ENCODE data around the gene FBXW10. TPM values are rescaled to one million over a fixed set of nuclear protein-coding genes. Genes with fewer than 3 reads are reported as not detected.
"Not testable (repeated sequence)": the region's sequence is repeated elsewhere in the genome, so short reads cannot be mapped to it uniquely, and the experiment has no call there.

The FBXW10 gene
- total and polyA plus RNA-seq, 7 experiments from 2014 or later: 0.07 TPM; not detected in 6

GRCh38 chr17:18750242-18750641 is 6.4 kb downstream of the FBXW10 start:
- H3K27ac Mint-ChIP-seq; DNase-seq; H3K4me1 ChIP-seq (ENCODE audit: control insufficient read depth in 2 of 2, insufficient read depth in 2 of 2, low read length in 2 of 2); H3K4me3 ChIP-seq (ENCODE audit: low read length); POLR2A ChIA-PET; ATAC-seq; CTCF ChIA-PET; H3K36me3 Mint-ChIP-seq; H3K9me3 ChIP-seq (ENCODE audit: control insufficient read depth in 2 of 3, low read length in 3 of 3); H3K27ac ChIP-seq (ENCODE audit: low read depth, low read length); H3K4me3 Mint-ChIP-seq; H3K27me3 ChIP-seq (ENCODE audit: control insufficient read depth in 2 of 2, insufficient read depth in 2 of 2, low read length in 2 of 2); H3K4me1 Mint-ChIP-seq; intact Hi-C loops (cut with micrococcal nuclease); H3K36me3 ChIP-seq (ENCODE audit: control insufficient read depth in 2 of 3, insufficient read depth in 3 of 3, low read length in 3 of 3); H3K9me3 Mint-ChIP-seq: not testable (repeated sequence)
- H3K27me3 Mint-ChIP-seq: peaks cover 0 to 10% (median 0%) of the 10 kb centered on the region in 5 donors

GRCh38 chr17:18753829-18754409 is 10.1 kb downstream of the FBXW10 start:
- H3K4me3 ChIP-seq (ENCODE audit: low read length); CTCF ChIA-PET; H3K27ac ChIP-seq (ENCODE audit: low read depth, low read length); POLR2A ChIA-PET; H3K9me3 ChIP-seq (ENCODE audit: control insufficient read depth in 2 of 3, low read length in 3 of 3); H3K9me3 Mint-ChIP-seq; H3K4me1 ChIP-seq (ENCODE audit: control insufficient read depth in 2 of 2, insufficient read depth in 2 of 2, low read length in 2 of 2); H3K27ac Mint-ChIP-seq; DNase-seq; H3K36me3 Mint-ChIP-seq; H3K36me3 ChIP-seq (ENCODE audit: control insufficient read depth in 2 of 3, insufficient read depth in 3 of 3, low read length in 3 of 3); intact Hi-C loops (cut with micrococcal nuclease); H3K4me1 Mint-ChIP-seq; ATAC-seq; H3K27me3 ChIP-seq (ENCODE audit: control insufficient read depth in 2 of 2, insufficient read depth in 2 of 2, low read length in 2 of 2); H3K4me3 Mint-ChIP-seq: not testable (repeated sequence)
- peaks cover 0 to 10% (median 0%) of the 10 kb centered on the region in 5 donors for H3K27me3 Mint-ChIP-seq

DNA sequence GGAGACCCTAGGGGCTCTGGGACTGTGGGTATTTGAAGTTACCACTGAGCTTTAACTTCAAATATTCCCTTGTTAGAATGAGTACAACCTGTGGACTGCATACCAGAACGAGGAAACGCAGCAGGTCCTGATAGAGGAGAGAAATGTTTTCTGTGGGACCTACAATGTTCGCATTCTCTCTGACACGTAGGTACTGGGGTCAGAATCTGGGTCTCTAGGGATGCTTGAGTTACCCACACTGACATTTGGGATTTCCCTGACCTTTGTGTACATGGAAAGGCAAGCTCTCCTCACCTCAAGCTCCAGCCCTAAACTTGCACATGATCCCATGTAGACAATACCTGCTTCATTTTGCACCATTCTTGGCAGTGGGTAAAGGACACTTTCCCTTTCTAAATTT is 12.1 kb downstream of the FBXW10 start:
- H3K27ac Mint-ChIP-seq; DNase-seq; H3K4me3 ChIP-seq (ENCODE audit: low read length); H3K27me3 ChIP-seq (ENCODE audit: control insufficient read depth in 2 of 2, insufficient read depth in 2 of 2, low read length in 2 of 2); H3K27ac ChIP-seq (ENCODE audit: low read depth, low read length); intact Hi-C loops (cut with micrococcal nuclease); ATAC-seq; H3K9me3 Mint-ChIP-seq; H3K4me3 Mint-ChIP-seq; H3K9me3 ChIP-seq (ENCODE audit: control insufficient read depth in 2 of 3, low read length in 3 of 3); H3K36me3 ChIP-seq (ENCODE audit: control insufficient read depth in 2 of 3, insufficient read depth in 3 of 3, low read length in 3 of 3); H3K36me3 Mint-ChIP-seq; H3K4me1 Mint-ChIP-seq; H3K4me1 ChIP-seq (ENCODE audit: control insufficient read depth in 2 of 2, insufficient read depth in 2 of 2, low read length in 2 of 2); POLR2A ChIA-PET; CTCF ChIA-PET: not testable (repeated sequence)
- H3K27me3 Mint-ChIP-seq: peaks cover 0 to 10% (median 0%) of the 10 kb centered on the region in 5 donors

- POLR2A ChIA-PET; H3K4me1 ChIP-seq (ENCODE audit: control insufficient read depth in 2 of 2, insufficient read depth in 2 of 2, low read length in 2 of 2); H3K27ac ChIP-seq (ENCODE audit: low read depth, low read length); H3K9me3 Mint-ChIP-seq; H3K36me3 ChIP-seq (ENCODE audit: control insufficient read depth in 2 of 3, insufficient read depth in 3 of 3, low read length in 3 of 3); H3K36me3 Mint-ChIP-seq; intact Hi-C loops (cut with micrococcal nuclease); H3K4me3 Mint-ChIP-seq; H3K27me3 ChIP-seq (ENCODE audit: control insufficient read depth in 2 of 2, insufficient read depth in 2 of 2, low read length in 2 of 2); H3K27me3 Mint-ChIP-seq; H3K9me3 ChIP-seq (ENCODE audit: control insufficient read depth in 2 of 3, low read length in 3 of 3); H3K4me1 Mint-ChIP-seq; DNase-seq; H3K27ac Mint-ChIP-seq; ATAC-seq; CTCF ChIA-PET; H3K4me3 ChIP-seq (ENCODE audit: low read length): not testable (repeated sequence)
These were observed 13.7 kb downstream of the FBXW10 start for GRCh38 chr17:18757368-18758044.

DNA sequence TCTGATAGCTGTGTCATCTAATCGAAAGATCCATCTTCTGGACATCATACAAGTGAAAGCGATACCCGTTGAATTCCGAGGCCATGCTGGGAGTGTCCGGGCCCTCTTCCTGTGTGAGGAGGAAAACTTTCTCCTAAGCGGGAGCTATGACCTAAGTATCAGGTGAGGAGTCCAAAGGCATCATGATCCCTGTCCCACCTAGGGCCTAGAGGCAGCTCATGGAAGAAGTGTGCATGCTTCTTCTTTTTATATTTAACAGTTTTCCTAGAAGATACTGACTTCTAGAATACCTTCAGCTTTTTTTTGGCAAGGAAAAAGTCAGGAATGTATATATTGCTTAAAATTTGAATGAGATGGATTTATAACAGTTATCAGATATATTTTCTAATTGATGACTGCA is 14.5 kb downstream of the FBXW10 start:
- CTCF ChIA-PET; H3K4me1 Mint-ChIP-seq; H3K27ac Mint-ChIP-seq; ATAC-seq; H3K4me3 ChIP-seq (ENCODE audit: low read length); intact Hi-C loops (cut with micrococcal nuclease); H3K9me3 Mint-ChIP-seq; H3K9me3 ChIP-seq (ENCODE audit: control insufficient read depth in 2 of 3, low read length in 3 of 3); H3K27me3 Mint-ChIP-seq; H3K27ac ChIP-seq (ENCODE audit: low read depth, low read length); H3K4me1 ChIP-seq (ENCODE audit: control insufficient read depth in 2 of 2, insufficient read depth in 2 of 2, low read length in 2 of 2); H3K36me3 Mint-ChIP-seq; POLR2A ChIA-PET; DNase-seq; H3K27me3 ChIP-seq (ENCODE audit: control insufficient read depth in 2 of 2, insufficient read depth in 2 of 2, low read length in 2 of 2); H3K36me3 ChIP-seq (ENCODE audit: control insufficient read depth in 2 of 3, insufficient read depth in 3 of 3, low read length in 3 of 3); H3K4me3 Mint-ChIP-seq: not testable (repeated sequence)

- ATAC-seq; H3K4me1 Mint-ChIP-seq; POLR2A ChIA-PET; H3K9me3 Mint-ChIP-seq; DNase-seq; H3K9me3 ChIP-seq (ENCODE audit: control insufficient read depth in 2 of 3, low read length in 3 of 3); H3K4me3 ChIP-seq (ENCODE audit: low read length); H3K27me3 Mint-ChIP-seq; H3K27ac ChIP-seq (ENCODE audit: low read depth, low read length); H3K4me3 Mint-ChIP-seq; H3K36me3 ChIP-seq (ENCODE audit: control insufficient read depth in 2 of 3, insufficient read depth in 3 of 3, low read length in 3 of 3); H3K27ac Mint-ChIP-seq; intact Hi-C loops (cut with micrococcal nuclease); H3K4me1 ChIP-seq (ENCODE audit: control insufficient read depth in 2 of 2, insufficient read depth in 2 of 2, low read length in 2 of 2); H3K36me3 Mint-ChIP-seq; CTCF ChIA-PET; H3K27me3 ChIP-seq (ENCODE audit: control insufficient read depth in 2 of 2, insufficient read depth in 2 of 2, low read length in 2 of 2): not testable (repeated sequence)
These were observed 16.4 kb downstream of the FBXW10 start for GRCh38 chr17:18760221-18760620.

DNA sequence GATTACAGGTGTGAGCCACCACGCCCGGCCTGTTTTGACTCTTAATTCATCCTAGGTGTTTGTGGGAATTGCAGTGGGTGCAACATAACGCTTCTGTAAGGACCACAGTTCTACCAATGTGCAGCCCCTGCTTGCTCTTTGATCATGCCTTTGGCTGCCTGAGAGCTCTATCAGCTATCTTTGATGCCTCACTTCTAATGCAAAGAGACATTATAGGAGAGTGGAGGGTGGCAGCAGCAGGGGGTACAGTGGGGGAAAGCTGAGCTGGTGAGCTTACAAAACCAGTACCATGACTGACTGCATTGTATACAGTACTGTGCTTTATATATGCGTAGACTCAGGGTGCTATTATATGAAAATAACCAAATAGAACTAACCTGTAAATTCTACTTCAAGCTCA is 26.7 kb downstream of the FBXW10 start:
- peaks cover 0 to 17% (median 0%) of the 10 kb centered on the region in 5 donors for H3K27me3 Mint-ChIP-seq
- H3K4me1 ChIP-seq (ENCODE audit: control insufficient read depth in 2 of 2, insufficient read depth in 2 of 2, low read length in 2 of 2); ATAC-seq; POLR2A ChIA-PET; H3K4me1 Mint-ChIP-seq; H3K27me3 ChIP-seq (ENCODE audit: control insufficient read depth in 2 of 2, insufficient read depth in 2 of 2, low read length in 2 of 2); H3K9me3 ChIP-seq (ENCODE audit: control insufficient read depth in 2 of 3, low read length in 3 of 3); DNase-seq; H3K9me3 Mint-ChIP-seq; intact Hi-C loops (cut with micrococcal nuclease); H3K27ac Mint-ChIP-seq; H3K27ac ChIP-seq (ENCODE audit: low read depth, low read length); H3K36me3 ChIP-seq (ENCODE audit: control insufficient read depth in 2 of 3, insufficient read depth in 3 of 3, low read length in 3 of 3); H3K36me3 Mint-ChIP-seq; H3K4me3 ChIP-seq (ENCODE audit: low read length); H3K4me3 Mint-ChIP-seq; CTCF ChIA-PET: not testable (repeated sequence)

All from naive thymus-derived CD4-positive, alpha-beta T cell (primary cell).